Panc1 (cell line): ENCODE results near the gene ZCCHC14. TPM values are rescaled to one million over a fixed set of nuclear protein-coding genes. Genes with fewer than 3 reads are reported as not detected.

Experiments
- ATAC-seq: fragments of 200-7000 bp; cut with Tn5 transposase; 2 replicates; pipeline ENCODE4 v1.9.1; 2020; ENCODE audit warnings: mild to moderate bottlenecking, moderate library complexity
- BruUV-seq: library from RNA; stranded (reverse); fragments of 400-500 nt; replicated peaks from 2 replicates; lab custom pipeline; 2021; lab: Mats Ljungman, UMichigan
- CTCF ChIA-PET: fragments of 300-600 bp; sonication (Branson Sonifier 250); formaldehyde crosslinking; loops from one replicate; lab custom pipeline; 2022; ENCODE audit warnings: antibody characterized with exemption; lab: Charles Lee
- POLR2A ChIA-PET: fragments of 300-600 bp; sonication (Branson Sonifier 250); formaldehyde crosslinking; loops from one replicate; lab custom pipeline; 2022; ENCODE audit warnings: antibody characterized with exemption; lab: Charles Lee
- DNase-seq: peaks from one replicate; pipeline ENCODE4 v3.0.0-alpha.2; 2010; ENCODE audit warnings: low read depth, low spot score
- H3K27ac ChIP-seq: 2 replicates; pipeline ENCODE4 v1.5.1; 2011; ENCODE audit warnings: mild to moderate bottlenecking, low read length, inconsistent platforms
- H3K27me3 ChIP-seq: fragments of 200-500 bp; sonication (Bioruptor generic); 2 replicates; pipeline ENCODE4 v1.6.0; 2014; ENCODE audit warnings: low read length, inconsistent platforms; ENCODE audit not compliant: control insufficient read depth, insufficient read depth
- H3K36me3 ChIP-seq: fragments of 200-500 bp; sonication (Bioruptor generic); 2 replicates; pipeline ENCODE4 v1.5.1; 2014; ENCODE audit warnings: inconsistent platforms, mild to moderate bottlenecking, low read length, moderate library complexity; ENCODE audit not compliant: control insufficient read depth, insufficient read depth
- H3K4me1 ChIP-seq: 2 replicates; pipeline ENCODE4 v1.5.1; 2011; ENCODE audit warnings: inconsistent platforms, mild to moderate bottlenecking, low read length, moderate library complexity; ENCODE audit not compliant: control insufficient read depth, insufficient read depth
- H3K4me3 ChIP-seq, 2 experiments: 2 replicates each; pipeline ENCODE4 v1.5.1; 2011 to 2012; ENCODE audit warnings: low read depth in 2 of 2, low read length in 2 of 2, mild to moderate bottlenecking in 2 of 2, inconsistent platforms in 1 of 2, moderate library complexity in 1 of 2
- H3K9me3 ChIP-seq: fragments of 200-500 bp; sonication (Bioruptor generic); 2 replicates; pipeline ENCODE4 v1.5.1; 2014; ENCODE audit warnings: low read depth, mild to moderate bottlenecking, inconsistent platforms, low read length, moderate library complexity; ENCODE audit not compliant: control insufficient read depth, insufficient read depth
- POLR2AphosphoS5 ChIP-seq: IDR thresholded peaks from 2 replicates; pipeline ENCODE4 v1.6.1; 2012; ENCODE audit warnings: mild to moderate bottlenecking, low read depth, low read length, moderate library complexity
- SIN3A ChIP-seq: IDR thresholded peaks from 2 replicates; pipeline ENCODE4 v1.6.1; 2012; ENCODE audit warnings: low read depth, mild to moderate bottlenecking, low read length, moderate library complexity, borderline replicate concordance; ENCODE audit not compliant: insufficient read depth
- TCF7L2 ChIP-seq: IDR thresholded peaks from 2 replicates; pipeline ENCODE4 v1.6.1; 2011; ENCODE audit warnings: mild to moderate bottlenecking, low read depth, low read length, inconsistent platforms
- in situ Hi-C: cut with HindIII; loops from 2 replicates; pipeline ENCODE4 v1.10.0; 2016; ENCODE audit warnings: low sequenced_read_pairs, low pct_unique_long_range_greater_than_20kb
- intact Hi-C: fragments of 100-400 bp; cut with micrococcal nuclease; formaldehyde crosslinking; loops from one replicate; pipeline ENCODE4 v1.10.0; 2022; ENCODE audit not compliant: unreplicated experiment
- total RNA-seq: library from RNA; stranded (reverse); gene quantifications from one replicate; pipeline ENCODE4 v1.2.1, GENCODE V29; 2021; ENCODE audit not compliant: unreplicated experiment
- TF ChIP-seq, protein P1 (sequence below): fragments of 450-650 bp; IDR thresholded peaks from 2 replicates; pipeline ENCODE4 v1.5.1; 2017; ENCODE audit warnings: mild to moderate bottlenecking
- TF ChIP-seq, protein P2 (sequence below), 2 experiments: IDR thresholded peaks; 2 replicates each; pipeline ENCODE4 v1.6.1; 2011 to 2012; ENCODE audit warnings: low read depth in 2 of 2, control low read depth in 1 of 2, low read length in 1 of 2, mild to moderate bottlenecking in 1 of 2, moderate library complexity in 1 of 2; ENCODE audit not compliant: insufficient read depth in 1 of 2

The ZCCHC14 gene
- total RNA-seq, 1 experiment from 2014 or later = 35.0 TPM

DNA sequence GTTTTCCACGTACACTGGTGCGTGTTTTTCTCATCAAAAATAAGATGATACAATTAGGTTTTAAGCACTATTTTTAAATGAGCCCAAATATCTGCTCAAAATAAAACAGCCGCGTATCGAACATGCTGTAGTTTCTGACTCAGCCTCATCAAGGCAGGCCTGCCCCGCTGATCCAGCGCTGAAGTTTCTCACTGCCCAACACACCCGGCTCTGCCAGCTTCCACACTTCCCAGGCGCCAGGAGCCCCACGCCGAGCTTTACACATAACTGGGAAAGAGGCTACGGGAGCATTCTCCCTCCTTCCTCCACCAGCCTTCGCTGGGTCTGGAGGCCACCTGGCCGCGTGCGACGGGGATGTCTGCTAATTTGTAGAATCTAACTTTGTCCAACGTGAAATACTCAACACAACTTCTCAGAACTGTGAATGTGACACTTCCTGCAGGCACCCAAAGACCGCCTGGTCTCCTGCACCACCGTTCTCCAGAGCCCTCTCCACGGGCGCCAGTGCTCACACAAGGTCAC lies 58.6 kb downstream of the ZCCHC14 start:
- ChIA-PET CTCF (no interaction called here), POLR2A (no interaction called here)
- no peaks in the 10 kb centered on the region for H3K4me1 ChIP-seq
- intact Hi-C loops (no loop called here), in situ Hi-C loops (no loop called here)
- DNase-seq (no peak), ATAC-seq (no peak)
- TF ChIP-seq, protein P1, sequence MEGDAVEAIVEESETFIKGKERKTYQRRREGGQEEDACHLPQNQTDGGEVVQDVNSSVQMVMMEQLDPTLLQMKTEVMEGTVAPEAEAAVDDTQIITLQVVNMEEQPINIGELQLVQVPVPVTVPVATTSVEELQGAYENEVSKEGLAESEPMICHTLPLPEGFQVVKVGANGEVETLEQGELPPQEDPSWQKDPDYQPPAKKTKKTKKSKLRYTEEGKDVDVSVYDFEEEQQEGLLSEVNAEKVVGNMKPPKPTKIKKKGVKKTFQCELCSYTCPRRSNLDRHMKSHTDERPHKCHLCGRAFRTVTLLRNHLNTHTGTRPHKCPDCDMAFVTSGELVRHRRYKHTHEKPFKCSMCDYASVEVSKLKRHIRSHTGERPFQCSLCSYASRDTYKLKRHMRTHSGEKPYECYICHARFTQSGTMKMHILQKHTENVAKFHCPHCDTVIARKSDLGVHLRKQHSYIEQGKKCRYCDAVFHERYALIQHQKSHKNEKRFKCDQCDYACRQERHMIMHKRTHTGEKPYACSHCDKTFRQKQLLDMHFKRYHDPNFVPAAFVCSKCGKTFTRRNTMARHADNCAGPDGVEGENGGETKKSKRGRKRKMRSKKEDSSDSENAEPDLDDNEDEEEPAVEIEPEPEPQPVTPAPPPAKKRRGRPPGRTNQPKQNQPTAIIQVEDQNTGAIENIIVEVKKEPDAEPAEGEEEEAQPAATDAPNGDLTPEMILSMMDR = no peak
- TF ChIP-seq SIN3A (no peak), POLR2AphosphoS5 (no peak), TCF7L2 (no peak)
- TF ChIP-seq, protein P2, sequence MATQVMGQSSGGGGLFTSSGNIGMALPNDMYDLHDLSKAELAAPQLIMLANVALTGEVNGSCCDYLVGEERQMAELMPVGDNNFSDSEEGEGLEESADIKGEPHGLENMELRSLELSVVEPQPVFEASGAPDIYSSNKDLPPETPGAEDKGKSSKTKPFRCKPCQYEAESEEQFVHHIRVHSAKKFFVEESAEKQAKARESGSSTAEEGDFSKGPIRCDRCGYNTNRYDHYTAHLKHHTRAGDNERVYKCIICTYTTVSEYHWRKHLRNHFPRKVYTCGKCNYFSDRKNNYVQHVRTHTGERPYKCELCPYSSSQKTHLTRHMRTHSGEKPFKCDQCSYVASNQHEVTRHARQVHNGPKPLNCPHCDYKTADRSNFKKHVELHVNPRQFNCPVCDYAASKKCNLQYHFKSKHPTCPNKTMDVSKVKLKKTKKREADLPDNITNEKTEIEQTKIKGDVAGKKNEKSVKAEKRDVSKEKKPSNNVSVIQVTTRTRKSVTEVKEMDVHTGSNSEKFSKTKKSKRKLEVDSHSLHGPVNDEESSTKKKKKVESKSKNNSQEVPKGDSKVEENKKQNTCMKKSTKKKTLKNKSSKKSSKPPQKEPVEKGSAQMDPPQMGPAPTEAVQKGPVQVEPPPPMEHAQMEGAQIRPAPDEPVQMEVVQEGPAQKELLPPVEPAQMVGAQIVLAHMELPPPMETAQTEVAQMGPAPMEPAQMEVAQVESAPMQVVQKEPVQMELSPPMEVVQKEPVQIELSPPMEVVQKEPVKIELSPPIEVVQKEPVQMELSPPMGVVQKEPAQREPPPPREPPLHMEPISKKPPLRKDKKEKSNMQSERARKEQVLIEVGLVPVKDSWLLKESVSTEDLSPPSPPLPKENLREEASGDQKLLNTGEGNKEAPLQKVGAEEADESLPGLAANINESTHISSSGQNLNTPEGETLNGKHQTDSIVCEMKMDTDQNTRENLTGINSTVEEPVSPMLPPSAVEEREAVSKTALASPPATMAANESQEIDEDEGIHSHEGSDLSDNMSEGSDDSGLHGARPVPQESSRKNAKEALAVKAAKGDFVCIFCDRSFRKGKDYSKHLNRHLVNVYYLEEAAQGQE (IDR thresholded peaks at IDR 0.05; ENCODE audit: insufficient read depth in 1 of 2, low read depth in 2 of 2, low read length in 1 of 2) = no peak
- no peak overlapping the region for H3K27ac ChIP-seq
- peaks cover under 1% of the 10 kb centered on the region; the same call in 1 of the 2 replicates for H3K36me3 ChIP-seq
- BruUV-seq = no TSS peak
- H3K4me3 ChIP-seq = no peak overlapping the region
- no peaks in the 10 kb centered on the region for H3K9me3 ChIP-seq
- H3K27me3 ChIP-seq = no peaks in the 10 kb centered on the region

DNA sequence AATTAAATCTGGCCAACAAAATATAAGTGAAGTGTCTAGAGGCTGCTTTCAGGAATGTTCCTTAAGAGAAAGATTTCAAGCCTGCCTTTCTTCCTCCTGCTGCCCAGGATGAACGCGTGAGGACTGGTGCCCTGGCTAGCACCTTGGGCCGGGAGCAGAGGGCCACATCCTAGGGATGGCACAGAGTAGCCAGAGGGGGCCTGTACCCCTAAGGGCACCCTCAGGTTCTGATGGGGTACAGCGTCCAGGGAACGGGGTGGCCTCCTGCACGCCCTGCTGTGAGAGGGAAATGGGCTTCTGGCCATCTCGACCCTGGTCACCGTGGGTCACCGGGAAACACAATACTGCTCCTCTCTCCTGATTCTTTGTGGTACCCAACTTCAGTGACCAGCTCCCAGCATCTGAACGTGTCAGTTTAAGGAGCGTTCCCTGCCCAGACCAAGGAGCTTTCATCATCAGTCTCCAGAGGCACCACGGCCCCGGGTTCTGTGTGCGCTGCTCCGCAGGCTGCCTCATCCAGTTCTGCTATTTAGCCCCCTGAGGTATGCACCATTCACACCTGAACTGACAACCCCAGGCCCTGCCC lies 60.4 kb downstream of the ZCCHC14 start:
- in situ Hi-C loops = no loop called here
- Histone ChIP-seq H3K27ac (no peak overlapping the region), H3K36me3 (peaks cover 2% of the 10 kb centered on the region; the same call in 1 of the 2 replicates), H3K9me3 (no peaks in the 10 kb centered on the region), H3K4me3 (no peak overlapping the region), H3K27me3 (no peaks in the 10 kb centered on the region), H3K4me1 (no peaks in the 10 kb centered on the region)
- no peak for TF ChIP-seq SIN3A
- TF ChIP-seq, protein P2 (IDR thresholded peaks at IDR 0.05; ENCODE audit: insufficient read depth in 1 of 2, low read depth in 2 of 2, low read length in 1 of 2) = no peak
- no peak for TF ChIP-seq TCF7L2
- TF ChIP-seq, protein P1 = no peak
- no peak for TF ChIP-seq POLR2AphosphoS5
- ChIA-PET CTCF (no interaction called here), POLR2A (no interaction called here)
- intact Hi-C loops = no loop called here
- no TSS peak for BruUV-seq
- ATAC-seq (no peak), DNase-seq (no peak)
